K562 (cell line): ENCODE measurements around the gene COASY. TPM values are rescaled to one million over a fixed set of nuclear protein-coding genes. Genes with fewer than 3 reads are reported as not detected.

Experiments
- ARID1B ChIP-seq: fragments of 450-650 bp; IDR thresholded peaks from 2 replicates; pipeline ENCODE4 v1.6.1; 2016; ENCODE audit warnings: antibody characterized with exemption, mild to moderate bottlenecking, inconsistent platforms
- BACH1 ChIP-seq: fragments of 200-800 bp; sonication (Bioruptor generic); IDR thresholded peaks from 2 replicates; pipeline ENCODE4 v1.6.1; 2016; ENCODE audit warnings: missing genetic modification characterization, missing compliant biosample characterization
- BCL6 ChIP-seq: fragments of 250-450 bp; sonication (Bioruptor Pico); IDR thresholded peaks from 2 replicates; pipeline ENCODE4 v1.4.0; 2020
- CBX3 ChIP-seq, 2 experiments: IDR thresholded peaks; 1 replicate in 1 of 2; 2 replicates in 1 of 2; pipeline ENCODE4 v1.6.1; 2012; ENCODE audit warnings: inconsistent platforms in 2 of 2, low read length in 2 of 2, borderline replicate concordance in 1 of 2, control low read depth in 1 of 2
- ELF1 ChIP-seq: fragments of 200-800 bp; sonication (Bioruptor generic); IDR thresholded peaks from 2 replicates; pipeline ENCODE4 v1.6.1; 2016; ENCODE audit warnings: missing genetic modification characterization, missing compliant biosample characterization
- HEY1 ChIP-seq: fragments of 250-450 bp; sonication (Bioruptor Pico); IDR thresholded peaks from 2 replicates; pipeline ENCODE4 v1.5.0; 2020; ENCODE audit warnings: mild to moderate bottlenecking, moderate library complexity, borderline replicate concordance
- HNRNPUL1 ChIP-seq: fragments of 200-400 bp; formaldehyde crosslinking; IDR thresholded peaks from 2 replicates; pipeline ENCODE4 v1.6.1; 2017; ENCODE audit warnings: low read length
- MAZ ChIP-seq, 2 experiments: fragments of 450-650 bp in 1 of 2; sonication (generic) in 1 of 2; formaldehyde crosslinking; IDR thresholded peaks in 1 of 2; conservative IDR thresholded peaks in 1 of 2; 2 replicates each; pipeline versions ENCODE4 v1.4.0 to v1.5.0; 2020; ENCODE audit warnings: mild to moderate bottlenecking in 1 of 2, missing genetic modification reagents in 1 of 2
- NR2C1 ChIP-seq, 2 experiments: fragments of 450-650 bp; IDR thresholded peaks; 2 replicates each; pipeline ENCODE4 v1.6.1; 2017; ENCODE audit warnings: mild to moderate bottlenecking in 2 of 2, antibody characterized with exemption in 1 of 2, inconsistent platforms in 1 of 2, missing compliant biosample characterization in 1 of 2, missing genetic modification characterization in 1 of 2
- SPI1 ChIP-seq: IDR thresholded peaks from 2 replicates; pipeline ENCODE4 v1.6.1; 2011; ENCODE audit warnings: low read depth, low read length, control low read depth, borderline replicate concordance
- TAF7 ChIP-seq: fragments of 450-650 bp; IDR thresholded peaks from 2 replicates; pipeline ENCODE4 v1.6.1; 2016; ENCODE audit warnings: missing genetic modification characterization, missing compliant biosample characterization
- TEAD1 ChIP-seq, 2 experiments: fragments of 450-650 bp in 1 of 2; sonication (generic) in 1 of 2; formaldehyde crosslinking; IDR thresholded peaks; 2 replicates each; pipeline versions ENCODE4 v1.4.0 to v1.8.0; 2020 to 2022; ENCODE audit warnings: mild to moderate bottlenecking in 2 of 2, missing genetic modification reagents in 1 of 2
- ZNF146 ChIP-seq: IDR thresholded peaks from one replicate; pipeline ENCODE4 v1.6.1; 2018; ENCODE audit warnings: missing compliant biosample characterization; ENCODE audit not compliant: unreplicated experiment
- ZNF224 ChIP-seq: sonication (generic); formaldehyde crosslinking; IDR thresholded peaks from 2 replicates; pipeline ENCODE4 v1.8.0; 2022; ENCODE audit warnings: mild to moderate bottlenecking, missing genetic modification reagents
- ZNF263 ChIP-seq: sonication (generic); formaldehyde crosslinking; IDR thresholded peaks from 2 replicates; pipeline ENCODE4 v1.8.0; 2022; ENCODE audit warnings: mild to moderate bottlenecking, missing genetic modification reagents, borderline replicate concordance
- ZNF583 ChIP-seq: fragments of 250-450 bp; sonication (Bioruptor Pico); IDR thresholded peaks from 2 replicates; pipeline ENCODE4 v1.4.0; 2020
- ZNF699 ChIP-seq: fragments of 250-450 bp; sonication (Bioruptor Pico); IDR thresholded peaks from 2 replicates; pipeline ENCODE4 v1.8.0; 2021; ENCODE audit warnings: mild to moderate bottlenecking, moderate library complexity; ENCODE audit not compliant: insufficient replicate concordance
- ZNF785 ChIP-seq: fragments of 250-450 bp; sonication (Bioruptor Pico); IDR thresholded peaks from 2 replicates; pipeline ENCODE4 v1.4.0; 2020; ENCODE audit warnings: mild to moderate bottlenecking
- polyA plus RNA-seq, 8 experiments: library from polyadenylated mRNA; depleted of rRNA in 4 of 8; stranded (reverse) in 5 of 8; unstranded in 3 of 8; fragments of >200 nt; fragmentation: Nextera tagmentation in 2 of 8; fragmentation: Illumina TruSeq in 1 of 8; extraction: Ambion mirVana in 2 of 8; extraction: Trizol in 1 of 8; gene quantifications; 2 replicates each; pipeline versions ENCODE4 v1.2.1 to v1.2.3, GENCODE V29; 2011 to 2014; ENCODE audit warnings: inconsistent platforms in 1 of 8, missing spikeins in 1 of 8
- total RNA-seq, 7 experiments: library from RNA; depleted of rRNA in 6 of 7; stranded (reverse); fragments of >200 nt in 6 of 7; fragmentation: Illumina TruSeq in 2 of 7; extraction: Trizol in 2 of 7; gene quantifications; 2 replicates each; pipeline versions ENCODE4 v1.2.1 to v1.2.3, GENCODE V29; 2011 to 2021; ENCODE audit warnings: low replicate concordance in 1 of 7
- TF ChIP-seq, protein P1 (sequence below): fragments of 250-450 bp; sonication (Bioruptor Pico); IDR thresholded peaks from 2 replicates; pipeline ENCODE4 v1.6.1; 2021; ENCODE audit warnings: mild to moderate bottlenecking
- TF ChIP-seq, protein P2 (sequence below): sonication (generic); formaldehyde crosslinking; IDR thresholded peaks from 2 replicates; pipeline ENCODE4 v1.8.0; 2022; ENCODE audit warnings: mild to moderate bottlenecking, missing genetic modification reagents
- TF ChIP-seq, protein P3 (sequence below): fragments of 250-450 bp; sonication (Bioruptor Pico); IDR thresholded peaks from 2 replicates; pipeline ENCODE4 v1.8.0; 2021; ENCODE audit warnings: moderate library complexity, mild to moderate bottlenecking, inconsistent platforms
- TF ChIP-seq, protein P4 (sequence below): fragments of 250-450 bp; sonication (Bioruptor Pico); IDR thresholded peaks from 2 replicates; pipeline ENCODE4 v1.9.0; 2021; ENCODE audit warnings: mild to moderate bottlenecking, inconsistent platforms
- TF ChIP-seq, protein P5 (sequence below): sonication (generic); formaldehyde crosslinking; IDR thresholded peaks from 2 replicates; pipeline ENCODE4 v1.8.0; 2022; ENCODE audit warnings: missing genetic modification reagents, mild to moderate bottlenecking, moderate library complexity, borderline replicate concordance

COASY gene
- total and polyA plus RNA-seq, 9 of the 15 experiments (the other 6 are each of a cell fraction or from before 2014, with no cell fraction given), result 25.4 to 175 (median 62.3) TPM

DNA sequence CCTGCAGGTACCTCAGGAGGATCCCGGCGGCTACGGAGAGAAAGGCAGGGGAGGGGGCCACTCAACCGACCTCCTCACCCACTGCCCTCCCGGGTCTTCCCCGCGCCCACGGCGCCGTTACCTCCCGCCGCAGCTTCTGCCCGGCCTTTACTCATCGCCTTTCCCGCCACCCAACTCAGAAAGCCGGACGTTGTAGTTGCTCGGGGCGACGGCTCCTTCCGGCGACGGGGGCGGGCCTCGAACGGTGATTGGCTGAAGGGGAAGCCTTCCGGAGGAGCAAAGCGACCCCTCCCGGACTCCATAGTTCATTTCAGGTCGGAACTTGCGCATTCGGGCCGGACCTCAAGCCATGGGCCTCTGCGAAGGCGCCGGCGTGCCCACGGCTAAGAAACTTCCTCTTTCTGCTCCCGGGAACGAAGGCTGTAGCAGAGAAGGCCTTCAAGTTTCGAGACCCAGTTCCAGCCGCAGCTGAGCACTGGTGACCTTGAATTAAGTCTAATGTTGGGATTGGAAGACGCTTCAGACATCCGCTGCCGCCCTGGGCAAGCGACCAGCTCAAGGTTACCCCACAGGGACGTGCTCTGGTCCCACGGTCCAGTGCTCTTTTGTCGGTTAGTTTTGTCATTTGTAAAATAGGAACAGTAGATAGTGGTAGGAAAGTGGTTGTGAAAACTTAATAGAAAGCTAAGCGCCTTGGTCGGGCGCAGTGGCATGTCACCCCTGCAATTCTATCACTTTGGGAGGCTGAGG, 15.8 kb downstream of the COASY start, which contains the start of gene PSMC3IP (continued):
- peak; percentile 44 to 97; a peak in 3 of 4 replicates for TF ChIP-seq MAZ (CRISPR knock-in tag; conservative IDR thresholded peaks at IDR 0.05 in 1 of 2, IDR thresholded peaks at IDR 0.05 in 1 of 2)
- TF ChIP-seq HNRNPUL1, result no peak
- TF ChIP-seq, protein P1, sequence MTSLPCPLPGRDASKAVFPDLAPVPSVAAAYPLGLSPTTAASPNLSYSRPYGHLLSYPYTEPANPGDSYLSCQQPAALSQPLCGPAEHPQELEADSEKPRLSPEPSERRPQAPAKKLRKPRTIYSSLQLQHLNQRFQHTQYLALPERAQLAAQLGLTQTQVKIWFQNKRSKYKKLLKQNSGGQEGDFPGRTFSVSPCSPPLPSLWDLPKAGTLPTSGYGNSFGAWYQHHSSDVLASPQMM (CRISPR knock-in tag), result no peak
- TF ChIP-seq ZNF583, result no peak
- no peak for TF ChIP-seq BCL6 (CRISPR knock-in tag)
- peak; percentile 72 for TF ChIP-seq NR2C1 (IDR thresholded peaks at IDR 0.05)
- TF ChIP-seq NR2C1 (tag; IDR thresholded peaks at IDR 0.05), result peak; percentile 67
- TF ChIP-seq BACH1 (tag), result 0 out of 2 replicates have a peak, but pooled peaks have one; percentile 41
- peak; percentile 27; the same call in 1 of the 2 replicates for TF ChIP-seq SPI1
- TF ChIP-seq TEAD1 (CRISPR knock-in tag; IDR thresholded peaks at IDR 0.05), result no peak
- TF ChIP-seq, protein P2, sequence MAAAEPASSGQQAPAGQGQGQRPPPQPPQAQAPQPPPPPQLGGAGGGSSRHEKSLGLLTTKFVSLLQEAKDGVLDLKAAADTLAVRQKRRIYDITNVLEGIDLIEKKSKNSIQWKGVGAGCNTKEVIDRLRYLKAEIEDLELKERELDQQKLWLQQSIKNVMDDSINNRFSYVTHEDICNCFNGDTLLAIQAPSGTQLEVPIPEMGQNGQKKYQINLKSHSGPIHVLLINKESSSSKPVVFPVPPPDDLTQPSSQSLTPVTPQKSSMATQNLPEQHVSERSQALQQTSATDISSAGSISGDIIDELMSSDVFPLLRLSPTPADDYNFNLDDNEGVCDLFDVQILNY (CRISPR knock-in tag), result no peak
- TF ChIP-seq, protein P3, sequence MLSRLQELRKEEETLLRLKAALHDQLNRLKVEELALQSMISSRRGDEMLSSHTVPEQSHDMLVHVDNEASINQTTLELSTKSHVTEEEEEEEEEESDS (CRISPR knock-in tag), result no peak
- TF ChIP-seq, protein P4, sequence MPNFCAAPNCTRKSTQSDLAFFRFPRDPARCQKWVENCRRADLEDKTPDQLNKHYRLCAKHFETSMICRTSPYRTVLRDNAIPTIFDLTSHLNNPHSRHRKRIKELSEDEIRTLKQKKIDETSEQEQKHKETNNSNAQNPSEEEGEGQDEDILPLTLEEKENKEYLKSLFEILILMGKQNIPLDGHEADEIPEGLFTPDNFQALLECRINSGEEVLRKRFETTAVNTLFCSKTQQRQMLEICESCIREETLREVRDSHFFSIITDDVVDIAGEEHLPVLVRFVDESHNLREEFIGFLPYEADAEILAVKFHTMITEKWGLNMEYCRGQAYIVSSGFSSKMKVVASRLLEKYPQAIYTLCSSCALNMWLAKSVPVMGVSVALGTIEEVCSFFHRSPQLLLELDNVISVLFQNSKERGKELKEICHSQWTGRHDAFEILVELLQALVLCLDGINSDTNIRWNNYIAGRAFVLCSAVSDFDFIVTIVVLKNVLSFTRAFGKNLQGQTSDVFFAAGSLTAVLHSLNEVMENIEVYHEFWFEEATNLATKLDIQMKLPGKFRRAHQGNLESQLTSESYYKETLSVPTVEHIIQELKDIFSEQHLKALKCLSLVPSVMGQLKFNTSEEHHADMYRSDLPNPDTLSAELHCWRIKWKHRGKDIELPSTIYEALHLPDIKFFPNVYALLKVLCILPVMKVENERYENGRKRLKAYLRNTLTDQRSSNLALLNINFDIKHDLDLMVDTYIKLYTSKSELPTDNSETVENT, result no peak
- TF ChIP-seq ZNF263 (CRISPR knock-in tag), result 0 out of 2 replicates have a peak, but pooled peaks have one; percentile 25
- TF ChIP-seq ZNF699 (CRISPR knock-in tag), result no peak
- no peak for TF ChIP-seq TAF7 (tag)
- TF ChIP-seq ZNF146 (CRISPR knock-in tag), result no peak
- peak in 1 of 2 experiments; percentile 24; a peak in 1 of 3 replicates for TF ChIP-seq CBX3 (IDR thresholded peaks at IDR 0.05; ENCODE audit: borderline replicate concordance in 1 of 2, low read length in 2 of 2)
- TF ChIP-seq ZNF224 (CRISPR knock-in tag), result no peak
- TF ChIP-seq HEY1 (CRISPR knock-in tag), result no peak
- TF ChIP-seq ZNF785 (CRISPR knock-in tag), result no peak
- TF ChIP-seq ELF1 (tag), result peak; percentile 68; the same call in 1 of the 2 replicates
- TF ChIP-seq, protein P5, sequence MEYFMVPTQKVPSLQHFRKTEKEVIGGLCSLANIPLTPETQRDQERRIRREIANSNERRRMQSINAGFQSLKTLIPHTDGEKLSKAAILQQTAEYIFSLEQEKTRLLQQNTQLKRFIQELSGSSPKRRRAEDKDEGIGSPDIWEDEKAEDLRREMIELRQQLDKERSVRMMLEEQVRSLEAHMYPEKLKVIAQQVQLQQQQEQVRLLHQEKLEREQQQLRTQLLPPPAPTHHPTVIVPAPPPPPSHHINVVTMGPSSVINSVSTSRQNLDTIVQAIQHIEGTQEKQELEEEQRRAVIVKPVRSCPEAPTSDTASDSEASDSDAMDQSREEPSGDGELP (CRISPR knock-in tag), result peak; percentile 46; the same call in 1 of the 2 replicates
- TF ChIP-seq ARID1B, result peak; percentile 14; the same call in 1 of the 2 replicates
